Loucy (cell line): ENCODE data around the gene TRMT112.

Source experiments
- CTCF ChIP-seq: fragments of 200-600 bp; sonication (generic); conservative IDR thresholded peaks from 2 replicates; pipeline ENCODE4 v1.5.1; 2014; ENCODE audit warnings: mild to moderate bottlenecking, antibody characterized with exemption, low read length
- EZH2phosphoT487 ChIP-seq: fragments of 200-600 bp; IDR thresholded peaks from 2 replicates; pipeline ENCODE4 v1.6.1; 2018; ENCODE audit warnings: antibody characterized with exemption, mild to moderate bottlenecking, moderate library complexity, borderline replicate concordance

GRCh38 chr11:64361659-64362058 is 44.3 kb upstream of the TRMT112 start:
- no peak for TF ChIP-seq CTCF
- no peak for TF ChIP-seq EZH2phosphoT487
